Embryonic facial prominence (tissue), 1 donor: ENCODE results near the gene MAP4K1.
"Not testable (repeated sequence)": the region's sequence is repeated elsewhere in the genome, so short reads cannot be mapped to it uniquely, and the experiment has no call there.

Source experiments
- DNase-seq: peaks from one replicate; pipeline ENCODE4 v3.0.0-alpha.2; 2016; ENCODE audit errors: extremely low spot score

The MAP4K1 gene

GRCh38 chr19:38624822-38625221, 7.1 kb upstream of the MAP4K1 start:
- DNase-seq = no peak

GRCh38 chr19:38619361-38620174, 1.8 kb upstream of the MAP4K1 start:
- DNase-seq = no peak

- peak; percentile 94 for DNase-seq
Measured at GRCh38 chr19:38618590-38619360, 1.0 kb upstream of the MAP4K1 start, which contains the start of gene EIF3K. Gene EIF3K (plus strand): TSS chr19:38619188. CDS start chr19:38619269, 81 bp downstream.

DNA sequence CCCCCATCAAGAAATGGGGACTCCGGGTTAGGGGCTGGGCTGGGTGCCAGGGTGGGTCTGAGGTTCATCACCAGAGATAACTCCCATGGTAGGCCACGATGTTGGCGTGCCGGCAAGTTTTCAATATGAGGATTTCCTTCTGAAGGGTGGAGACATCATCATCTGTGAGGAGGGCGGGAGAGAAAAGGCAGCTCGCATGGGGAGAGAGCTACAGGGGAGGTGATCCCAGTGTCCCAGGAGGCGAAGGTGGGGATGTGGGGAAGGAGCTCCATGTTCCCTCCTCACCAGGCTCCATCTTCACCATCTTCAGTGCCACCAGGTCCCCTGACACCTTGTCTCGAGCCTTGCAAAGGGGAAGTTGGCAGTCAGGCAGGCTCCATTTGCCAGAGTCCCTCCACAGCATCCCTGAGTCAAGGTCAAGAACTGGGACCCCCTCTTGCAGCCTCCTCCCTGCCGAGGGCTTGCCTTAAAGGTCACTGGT, 430 bp downstream of the MAP4K1 start:
- no peak for DNase-seq

GRCh38 chr19:38616265-38616664, 1.5 kb downstream of the MAP4K1 start:
- DNase-seq = no peak

- DNase-seq = no peak
Measured at GRCh38 chr19:38615007-38615581, 2.7 kb downstream of the MAP4K1 start.

DNA sequence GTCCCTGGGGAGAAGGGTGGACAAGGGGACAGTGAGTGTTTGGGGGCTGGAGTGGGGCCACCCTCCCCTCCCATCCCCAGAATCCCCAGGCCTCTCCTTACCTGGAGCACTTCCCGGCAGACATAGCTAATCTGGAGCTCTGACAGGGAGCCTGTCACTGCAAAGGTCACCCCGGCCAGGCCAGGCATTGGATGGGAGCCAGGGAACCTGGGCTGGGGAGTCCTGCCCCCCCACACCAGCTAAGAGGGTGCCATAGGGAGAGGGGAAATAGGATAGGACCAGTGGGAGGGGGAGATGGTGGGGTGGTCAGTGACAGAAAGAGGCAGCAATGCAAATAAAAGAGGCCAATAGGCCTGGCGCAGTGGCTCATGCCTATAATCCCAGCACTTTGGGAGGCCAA, 3.5 kb downstream of the MAP4K1 start:
- DNase-seq = no peak

DNA sequence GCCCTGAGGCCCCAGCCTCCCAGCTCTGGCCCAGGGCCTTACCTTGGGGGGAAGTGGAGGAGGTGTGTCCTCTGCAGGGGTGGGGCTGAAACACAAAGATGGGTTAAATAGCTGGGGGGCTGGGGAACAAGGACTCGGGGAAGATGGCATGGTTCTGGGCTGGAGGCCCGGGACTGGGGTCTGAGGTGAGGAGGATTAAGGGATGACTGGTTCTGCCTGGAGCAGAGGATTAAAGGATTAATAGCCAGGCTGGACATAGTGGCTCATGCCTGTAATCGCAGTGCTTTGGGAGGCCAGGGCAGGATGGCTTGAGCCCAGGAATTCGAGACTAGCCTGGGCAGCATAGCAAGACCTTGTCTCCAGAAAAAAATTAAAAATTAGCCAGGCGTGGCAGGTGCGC, 11.6 kb downstream of the MAP4K1 start:
- DNase-seq = no peak

GRCh38 chr19:38602856-38603255, 14.9 kb downstream of the MAP4K1 start:
- DNase-seq = not testable (repeated sequence)

- DNase-seq = no peak
Measured at GRCh38 chr19:38599722-38600121, 18.0 kb downstream of the MAP4K1 start.

- DNase-seq = no peak
Measured at GRCh38 chr19:38597075-38597474, 20.7 kb downstream of the MAP4K1 start.

DNA sequence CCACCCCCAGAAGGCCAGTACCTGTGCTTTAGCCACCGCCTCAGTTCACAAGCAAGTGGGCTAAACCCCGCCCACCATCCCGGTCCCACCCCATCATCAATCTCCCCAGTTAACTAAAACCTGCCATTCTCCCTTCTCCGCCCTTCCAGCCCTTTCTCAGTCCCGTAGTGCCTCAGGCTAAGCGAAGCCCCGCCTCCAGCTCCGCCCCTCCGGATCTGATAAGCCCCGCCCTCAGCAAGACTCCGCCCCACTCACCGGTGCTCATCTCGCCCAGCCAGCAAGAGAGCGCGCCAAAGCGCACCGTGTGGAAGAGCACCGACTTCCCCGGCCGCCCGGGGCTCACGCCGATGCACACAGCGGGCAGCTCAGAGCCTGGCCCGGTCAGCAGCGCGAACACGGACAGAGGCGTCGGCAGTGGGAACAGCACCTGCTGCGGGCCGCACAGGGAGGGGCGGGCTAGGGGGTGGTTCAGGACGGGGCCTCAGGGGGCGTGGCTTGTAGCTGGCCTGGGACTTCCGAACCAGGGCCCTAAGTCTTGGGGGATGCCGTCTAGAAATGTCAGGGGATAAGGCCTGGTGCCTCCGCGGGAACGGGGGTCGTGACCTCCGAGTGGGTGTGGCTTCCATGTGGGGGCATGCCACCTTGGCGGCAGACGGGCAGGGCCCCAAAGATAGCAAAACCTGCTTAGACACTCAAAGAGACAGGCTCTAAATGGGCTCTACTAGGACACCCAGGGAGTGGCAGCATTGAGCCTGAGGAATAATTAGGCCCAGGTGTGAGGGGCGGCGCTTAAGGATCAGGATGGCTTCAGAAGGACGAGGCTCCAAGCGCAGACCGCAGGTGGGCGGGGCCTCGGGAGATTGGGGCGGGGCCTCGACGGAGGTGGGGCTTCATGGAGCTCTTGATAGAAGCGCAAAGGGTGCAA, 21.4 kb downstream of the MAP4K1 start:
- no peak for DNase-seq

GRCh38 chr19:38592940-38593339, 24.8 kb downstream of the MAP4K1 start:
- no peak for DNase-seq

DNA sequence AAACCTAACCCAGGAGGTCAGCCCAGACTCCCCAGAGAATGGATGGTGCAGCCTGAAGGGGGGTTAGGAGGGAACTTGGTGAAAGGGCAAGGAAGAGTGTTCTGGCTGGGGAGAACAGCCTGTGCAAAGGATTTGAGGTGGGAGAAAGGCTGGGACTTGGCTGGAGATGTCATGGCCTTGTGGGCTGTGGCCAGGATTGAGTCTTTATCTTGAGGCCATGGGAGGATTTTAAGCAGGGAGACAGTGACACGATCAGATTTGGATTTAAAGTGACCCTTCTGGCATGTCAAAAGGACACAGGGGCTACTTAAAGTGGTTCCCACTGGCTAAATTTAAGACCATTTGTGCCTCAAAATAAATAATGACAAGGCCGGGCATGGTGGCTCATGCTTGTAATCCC, 29.7 kb downstream of the MAP4K1 start:
- no peak for DNase-seq

GRCh38 chr19:38587562-38587961, 30.2 kb downstream of the MAP4K1 start:
- no peak for DNase-seq

GRCh38 chr19:38583985-38584305, 33.8 kb downstream of the MAP4K1 start:
- no peak for DNase-seq

DNA sequence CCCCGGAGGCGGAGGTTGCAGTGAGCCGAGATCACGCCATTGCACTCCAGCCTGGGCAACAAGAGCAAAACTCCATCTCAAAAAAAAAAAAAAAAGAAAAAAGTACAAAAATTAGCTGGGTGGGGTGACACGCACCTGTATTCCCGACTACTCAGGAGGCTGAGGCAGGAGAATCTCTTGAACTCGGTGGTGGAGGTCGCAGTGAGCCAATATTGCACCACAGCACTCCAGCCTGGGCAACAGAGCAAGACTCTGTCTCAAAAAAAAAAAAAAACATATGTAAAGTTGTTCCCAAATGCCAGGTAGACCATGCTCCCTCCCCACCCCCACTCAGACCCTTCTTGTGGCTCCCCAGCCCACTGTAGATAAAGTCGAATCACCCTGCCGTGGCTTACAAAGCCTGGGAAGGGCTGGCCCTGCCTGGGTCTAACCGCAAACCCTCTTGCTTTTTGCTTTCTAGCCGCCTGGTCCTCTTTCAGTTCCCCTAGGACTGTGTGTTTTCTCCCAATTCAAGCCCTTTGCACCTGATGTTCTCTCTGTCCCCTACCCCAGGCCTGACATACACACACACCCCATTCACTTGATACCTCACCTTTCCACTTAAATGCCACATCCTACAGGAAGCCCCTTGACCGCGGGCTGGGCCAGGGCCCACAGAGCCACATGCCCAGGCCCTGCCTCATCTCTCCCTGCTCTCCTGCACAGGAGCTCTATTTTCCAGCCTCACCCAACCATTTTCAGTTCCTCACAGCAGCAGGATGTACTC, 34.4 kb downstream of the MAP4K1 start:
- no peak for DNase-seq

GRCh38 chr19:38580080-38580479, 37.7 kb downstream of the MAP4K1 start:
- DNase-seq = no peak

GRCh38 chr19:38579304-38579703, 38.4 kb downstream of the MAP4K1 start:
- DNase-seq = not testable (repeated sequence)

DNA sequence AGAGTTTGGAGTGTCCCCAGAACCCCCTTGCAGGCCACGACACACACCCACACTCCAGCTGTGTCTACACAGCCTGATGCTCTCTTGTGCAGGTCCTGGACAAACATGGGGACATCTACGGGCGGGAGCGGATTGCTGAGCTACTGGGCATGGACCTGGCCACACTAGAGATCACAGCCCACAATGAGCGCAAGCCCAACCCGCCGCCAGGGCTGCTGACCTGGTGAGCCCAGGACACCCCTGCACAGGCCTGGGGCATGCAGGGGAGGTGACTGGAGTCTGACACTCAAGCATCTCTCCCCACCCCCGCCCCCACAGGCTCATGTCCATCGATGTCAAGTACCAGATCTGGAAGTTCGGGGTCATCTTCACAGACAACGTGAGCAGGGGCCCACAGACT, 39.9 kb downstream of the MAP4K1 start:
- DNase-seq = no peak

- no peak for DNase-seq
Measured at GRCh38 chr19:38571682-38572081, 46.1 kb downstream of the MAP4K1 start.
